ENCODE measurements around the gene FREY1.

FREY1 gene

GRCh38 chr11:45881708-45882368, 25.2 kb downstream of the FREY1 start:
- Histone ChIP-seq H3K27ac (ENCODE audit: extremely low read depth, low read depth, low read length) (no peak overlapping the region), H3K4me1 (ENCODE audit: control insufficient read depth, insufficient read depth, low read length) (no peaks in the 10 kb centered on the region), H3K9me3 (ENCODE audit: control insufficient read depth, insufficient read depth, low read depth, low read length) (no peaks in the 10 kb centered on the region), H3K4me3 (ENCODE audit: low read depth, low read length) (no peak overlapping the region), H3K36me3 (ENCODE audit: control insufficient read depth in 2 of 2, insufficient read depth in 1 of 2, low read length in 2 of 2) (peaks cover 0 to 17% of the 10 kb centered on the region in 2 experiments; a peak in 1 of 3 replicates)
- ChIA-PET POLR2A (interaction anchor here (1.6 kb wide), 1 partner anchor 36 kb away, joined by 5 read pairs; the partner anchor contains the start of gene PEX16), CTCF (interaction anchor here (0.7 to 1.4 kb wide), 3 partner anchors 9 to 125 kb away, joined by 3 to 8 read pairs (median 6); no protein-coding TSS in a partner anchor)
- TF ChIP-seq PRDM1 (tag by site-specific recombination; IDR thresholded peaks at IDR 0.05) (no peak), YY1 (tag by site-specific recombination; IDR thresholded peaks at IDR 0.05) (no peak), ZXDB (tag by site-specific recombination; IDR thresholded peaks at IDR 0.05) (no peak), ZNF555 (tag by site-specific recombination; conservative IDR thresholded peaks at IDR 0.05) (no peak), HOXC10 (CRISPR knock-in tag; IDR thresholded peaks at IDR 0.05) (no peak), ZIC2 (tag by site-specific recombination; IDR thresholded peaks at IDR 0.05) (peak; percentile 12; the same call in 1 of the 2 replicates), ZFHX2 (tag by site-specific recombination; conservative IDR thresholded peaks at IDR 0.05) (peak; percentile 90), ZNF423 (tag by site-specific recombination; IDR thresholded peaks at IDR 0.05) (no peak), EGR2 (tag by site-specific recombination; IDR thresholded peaks at IDR 0.05; ENCODE audit: low read depth) (peak; percentile 87), GLIS1 (tag by site-specific recombination; IDR thresholded peaks at IDR 0.05) (peak; percentile 71), ZNF335 (tag by site-specific recombination; conservative IDR thresholded peaks at IDR 0.05) (no peak), AEBP2 (tag by site-specific recombination; IDR thresholded peaks at IDR 0.05; ENCODE audit: borderline replicate concordance) (no peak), ZNF416 (tag by site-specific recombination; IDR thresholded peaks at IDR 0.05) (no peak), KLF10 (tag by site-specific recombination; IDR thresholded peaks at IDR 0.05) (no peak), ZNF148 (tag by site-specific recombination; IDR thresholded peaks at IDR 0.05; ENCODE audit: borderline replicate concordance) (no peak), ZNF341 (tag by site-specific recombination; IDR thresholded peaks at IDR 0.05; ENCODE audit: low read depth) (no peak), ZBTB7A (tag by site-specific recombination; IDR thresholded peaks at IDR 0.05; ENCODE audit: low read depth) (no peak), KLF1 (tag by site-specific recombination; IDR thresholded peaks at IDR 0.05) (no peak), ZNF544 (tag by site-specific recombination; IDR thresholded peaks at IDR 0.05) (no peak)

- POLR2A ChIA-PET, result interaction anchor here (1.6 kb wide), 1 partner anchor 37 kb away, joined by 5 read pairs; the partner anchor contains the start of gene PEX16
- no peak overlapping the region for H3K27ac ChIP-seq (ENCODE audit: extremely low read depth, low read depth, low read length)
- peak; percentile 25 for TF ChIP-seq ZIC2 (tag by site-specific recombination; IDR thresholded peaks at IDR 0.05)
- no peak for TF ChIP-seq AEBP2 (tag by site-specific recombination; IDR thresholded peaks at IDR 0.05; ENCODE audit: borderline replicate concordance)
- no peaks in the 10 kb centered on the region for H3K4me1 ChIP-seq (ENCODE audit: control insufficient read depth, insufficient read depth, low read length)
- peaks cover 0 to 23% of the 10 kb centered on the region in 2 experiments; a peak in 1 of 3 replicates for H3K36me3 ChIP-seq (ENCODE audit: control insufficient read depth in 2 of 2, insufficient read depth in 1 of 2, low read length in 2 of 2)
- no peak overlapping the region for H3K4me3 ChIP-seq (ENCODE audit: low read depth, low read length)
- H3K9me3 ChIP-seq (ENCODE audit: control insufficient read depth, insufficient read depth, low read depth, low read length), result no peaks in the 10 kb centered on the region
- CTCF ChIA-PET, result interaction anchor here (0.5 to 1.4 kb wide), 6 partner anchors 8 to 126 kb away, joined by 3 to 8 read pairs (median 3); no protein-coding TSS in a partner anchor
Observed at GRCh38 chr11:45880772-45881570, 26.1 kb downstream of the FREY1 start.

Data from HEK293 (cell line).